BE2C (cell line): ENCODE data around the gene TUBA3E.
"Not testable (repeated sequence)": the region's sequence is repeated elsewhere in the genome, so short reads cannot be mapped to it uniquely, and the experiment has no call there.

ENCODE experiments used
- DNase-seq: peaks from one replicate; pipeline ENCODE4 v3.0.0-alpha.2; 2020
- H3K27me3 ChIP-seq: fragments of 250-450 bp; sonication (Bioruptor Pico); 2 replicates; pipeline ENCODE4 v1.5.1; 2020; ENCODE audit warnings: mild to moderate bottlenecking
- H3K36me3 ChIP-seq: fragments of 250-450 bp; sonication (Bioruptor Pico); 2 replicates; pipeline ENCODE4 v1.5.1; 2020; ENCODE audit warnings: mild to moderate bottlenecking
- H3K4me1 ChIP-seq: fragments of 250-450 bp; sonication (Bioruptor Pico); 2 replicates; pipeline ENCODE4 v1.5.1; 2020
- H3K4me3 ChIP-seq: 2 replicates; pipeline ENCODE4 v1.5.1; 2011; ENCODE audit warnings: low read depth, low read length
- H3K9me3 ChIP-seq: fragments of 250-450 bp; sonication (Bioruptor Pico); 2 replicates; pipeline ENCODE4 v1.5.1; 2020
- CTCF ChIP-seq: IDR thresholded peaks from 2 replicates; pipeline ENCODE4 v1.5.1; 2012; ENCODE audit warnings: mild to moderate bottlenecking, low read depth, low read length

TUBA3E gene

GRCh38 chr2:130169896-130170295 lies 28.3 kb downstream of the TUBA3E start:
- H3K4me3 ChIP-seq, result no peak overlapping the region
- no peak for TF ChIP-seq CTCF
- H3K36me3 ChIP-seq, result peaks cover 2% of the 10 kb centered on the region; the same call in 1 of the 2 replicates
- no peaks in the 10 kb centered on the region for H3K27me3 ChIP-seq
- DNase-seq, result no peak
- H3K4me1 ChIP-seq, result no peaks in the 10 kb centered on the region
- no peaks in the 10 kb centered on the region for H3K9me3 ChIP-seq

GRCh38 chr2:130169163-130169562 lies 29.1 kb downstream of the TUBA3E start:
- H3K36me3 ChIP-seq, H3K9me3 ChIP-seq, H3K4me3 ChIP-seq, H3K27me3 ChIP-seq, H3K4me1 ChIP-seq, DNase-seq: not testable (repeated sequence)

GRCh38 chr2:130166611-130167010 lies 31.6 kb downstream of the TUBA3E start:
- DNase-seq, H3K27me3 ChIP-seq, H3K9me3 ChIP-seq, H3K4me1 ChIP-seq, H3K4me3 ChIP-seq, H3K36me3 ChIP-seq: not testable (repeated sequence)

GRCh38 chr2:130165293-130166016 lies 32.8 kb downstream of the TUBA3E start:
- Histone ChIP-seq H3K27me3 (no peaks in the 10 kb centered on the region), H3K9me3 (no peaks in the 10 kb centered on the region), H3K36me3 (peaks cover 2% of the 10 kb centered on the region; the same call in 1 of the 2 replicates), H3K4me3 (no peak overlapping the region), H3K4me1 (no peaks in the 10 kb centered on the region)
- DNase-seq, result no peak
- no peak for TF ChIP-seq CTCF

GRCh38 chr2:130162968-130163367 lies 35.3 kb downstream of the TUBA3E start:
- no peak for DNase-seq
- H3K27me3 ChIP-seq, result no peaks in the 10 kb centered on the region
- peaks cover 2% of the 10 kb centered on the region; the same call in 1 of the 2 replicates for H3K36me3 ChIP-seq
- no peaks in the 10 kb centered on the region for H3K9me3 ChIP-seq
- H3K4me3 ChIP-seq, result no peak overlapping the region
- H3K4me1 ChIP-seq, result no peaks in the 10 kb centered on the region
- no peak for TF ChIP-seq CTCF

- H3K36me3 ChIP-seq, result not testable (repeated sequence)
These were observed 35.8 kb downstream of the TUBA3E start for GRCh38 chr2:130162486-130162885.

GRCh38 chr2:130160838-130161705 lies 37.2 kb downstream of the TUBA3E start:
- DNase-seq, result peak; percentile 63
- not testable (repeated sequence) for H3K4me3 ChIP-seq

More at GRCh38 chr2:130162486-130162885, 35.8 kb downstream of the TUBA3E start:
- not testable (repeated sequence) for H3K4me1 ChIP-seq, H3K27me3 ChIP-seq, H3K4me3 ChIP-seq, H3K9me3 ChIP-seq, DNase-seq

More at GRCh38 chr2:130160838-130161705, 37.2 kb downstream of the TUBA3E start:
- not testable (repeated sequence) for H3K9me3 ChIP-seq, H3K36me3 ChIP-seq, H3K27me3 ChIP-seq, H3K4me1 ChIP-seq
- peak; percentile 27 for TF ChIP-seq CTCF
